BE2C (cell line): ENCODE measurements around the gene MAN1C1.

Experiments used
- DNase-seq: peaks from one replicate; pipeline ENCODE4 v3.0.0-alpha.2; 2020
- H3K27me3 ChIP-seq: fragments of 250-450 bp; sonication (Bioruptor Pico); 2 replicates; pipeline ENCODE4 v1.5.1; 2020; ENCODE audit warnings: mild to moderate bottlenecking
- H3K36me3 ChIP-seq: fragments of 250-450 bp; sonication (Bioruptor Pico); 2 replicates; pipeline ENCODE4 v1.5.1; 2020; ENCODE audit warnings: mild to moderate bottlenecking
- H3K4me1 ChIP-seq: fragments of 250-450 bp; sonication (Bioruptor Pico); 2 replicates; pipeline ENCODE4 v1.5.1; 2020
- H3K4me3 ChIP-seq: 2 replicates; pipeline ENCODE4 v1.5.1; 2011; ENCODE audit warnings: low read depth, low read length
- H3K9me3 ChIP-seq: fragments of 250-450 bp; sonication (Bioruptor Pico); 2 replicates; pipeline ENCODE4 v1.5.1; 2020
- CTCF ChIP-seq: IDR thresholded peaks from 2 replicates; pipeline ENCODE4 v1.5.1; 2012; ENCODE audit warnings: mild to moderate bottlenecking, low read depth, low read length

MAN1C1 gene

GRCh38 chr1:25728301-25728935 lies 111.8 kb downstream of the MAN1C1 start:
- Histone ChIP-seq H3K9me3 (no peaks in the 10 kb centered on the region), H3K4me1 (peaks cover 23% of the 10 kb centered on the region), H3K27me3 (no peaks in the 10 kb centered on the region), H3K36me3 (no peaks in the 10 kb centered on the region), H3K4me3 (no peak overlapping the region)
- DNase-seq = no peak
- TF ChIP-seq CTCF = no peak

GRCh38 chr1:25729045-25729444 lies 112.5 kb downstream of the MAN1C1 start:
- Histone ChIP-seq H3K4me1 (peaks cover 23% of the 10 kb centered on the region), H3K4me3 (no peak overlapping the region), H3K36me3 (no peaks in the 10 kb centered on the region), H3K27me3 (no peaks in the 10 kb centered on the region), H3K9me3 (no peaks in the 10 kb centered on the region)
- TF ChIP-seq CTCF = no peak
- DNase-seq = no peak

- no peak for TF ChIP-seq CTCF
- no peak overlapping the region for H3K4me3 ChIP-seq
- no peaks in the 10 kb centered on the region for H3K9me3 ChIP-seq
- H3K36me3 ChIP-seq = no peaks in the 10 kb centered on the region
- no peaks in the 10 kb centered on the region for H3K27me3 ChIP-seq
- DNase-seq = no peak
- peaks cover 23% of the 10 kb centered on the region for H3K4me1 ChIP-seq
These were observed 113.4 kb downstream of the MAN1C1 start for GRCh38 chr1:25729790-25730644.

- TF ChIP-seq CTCF = no peak
- H3K27me3 ChIP-seq = no peaks in the 10 kb centered on the region
These were observed 114.6 kb downstream of the MAN1C1 start for GRCh38 chr1:25731148-25731547.

GRCh38 chr1:25731626-25732370 lies 115.2 kb downstream of the MAN1C1 start:
- Histone ChIP-seq H3K27me3 (no peaks in the 10 kb centered on the region), H3K4me1 (peaks cover 19% of the 10 kb centered on the region), H3K36me3 (no peaks in the 10 kb centered on the region), H3K4me3 (no peak overlapping the region), H3K9me3 (no peaks in the 10 kb centered on the region)
- TF ChIP-seq CTCF = no peak
- no peak for DNase-seq

More at GRCh38 chr1:25731148-25731547, 114.6 kb downstream of the MAN1C1 start:
- no peaks in the 10 kb centered on the region for H3K36me3 ChIP-seq
- H3K9me3 ChIP-seq = no peaks in the 10 kb centered on the region
- no peak overlapping the region for H3K4me3 ChIP-seq
- no peak for DNase-seq
- peaks cover 19% of the 10 kb centered on the region for H3K4me1 ChIP-seq
